ENCODE data around the gene RNF180. TPM values are rescaled to one million over a fixed set of nuclear protein-coding genes. Genes with fewer than 3 reads are reported as not detected.

The RNF180 gene
- total and polyA plus RNA-seq, 10 of the 15 experiments (the other 5 are each of a cell fraction or from before 2014, with no cell fraction given) = 0.16 to 1.2 (median 0.73) TPM

GRCh38 chr5:64417390-64417789 lies 251.7 kb downstream of the RNF180 start:
- FAIRE-seq (no peak), DNase-seq (ENCODE audit: low read depth, low spot score) (no peak), ATAC-seq (peak; percentile 30; the same call in 1 of the 3 replicates)
- intact Hi-C loops (cut with micrococcal nuclease; ENCODE audit: unreplicated experiment) = no loop called here
- TF ChIP-seq HSF1 (IDR thresholded peaks at IDR 0.05; ENCODE audit: low read depth, low read length) (no peak), STAT3 (IDR thresholded peaks at IDR 0.05; ENCODE audit: low read depth, low read length) (no peak), FOXK2 (IDR thresholded peaks at IDR 0.05) (no peak), TAF1 (IDR thresholded peaks at IDR 0.05; ENCODE audit: borderline replicate concordance, low read depth, low read length) (no peak), ELK1 (IDR thresholded peaks at IDR 0.05; ENCODE audit: low read depth, low read length) (no peak), EP300 (IDR thresholded peaks at IDR 0.05; ENCODE audit: borderline replicate concordance in 1 of 2, control insufficient read depth in 1 of 2, low read depth in 2 of 2, low read length in 2 of 2) (no peak)
- no peak overlapping the region for H3K27ac ChIP-seq (ENCODE audit: control insufficient read depth, insufficient read depth)
- 31% methylated on average over 4 of the region's 4 CpGs for WGBS (ENCODE audit: insufficient coverage, insufficient replicate concordance, low lambda C conversion rate, missing lambda C conversion rate)
- H2AFZ ChIP-seq (ENCODE audit: control insufficient read depth, low read depth, low read length) = no peak overlapping the region
- H3K4me2 ChIP-seq (ENCODE audit: control insufficient read depth, insufficient read depth) = no peak overlapping the region
- ChIA-PET POLR2A (no interaction called here), CTCF (no interaction called here), SMC1A (ENCODE audit: uncharacterized antibody, unreplicated experiment) (no interaction called here), RAD21 (ENCODE audit: unreplicated experiment) (no interaction called here)
- no peaks in the 10 kb centered on the region for H3K4me1 ChIP-seq (ENCODE audit: control insufficient read depth, insufficient read depth, low read length)
- H3K4me3 ChIP-seq = no peak overlapping the region
- no peak overlapping the region for H3K9ac ChIP-seq (ENCODE audit: control insufficient read depth, insufficient read depth, low read length)
- H3K79me2 ChIP-seq (ENCODE audit: control insufficient read depth, insufficient read depth, low read length) = no peaks in the 10 kb centered on the region
- no peaks in the 10 kb centered on the region for H3K9me3 ChIP-seq (replicated peaks; ENCODE audit: control insufficient read depth, insufficient read depth, low read length)
- in situ Hi-C loops (cut with MboI) = no loop called here
- no peaks in the 10 kb centered on the region for H3K36me3 ChIP-seq (ENCODE audit: control insufficient read depth in 2 of 2, insufficient read depth in 2 of 2, low read length in 1 of 2)
- H3K27me3 ChIP-seq (replicated peaks in 1 of 2; ENCODE audit: control insufficient read depth in 2 of 2, insufficient read depth in 2 of 2, low read length in 1 of 2) = no peaks in the 10 kb centered on the region
- no TSS peak for BruUV-seq (replicated peaks)
- no peaks in the 10 kb centered on the region for H4K20me1 ChIP-seq (ENCODE audit: control insufficient read depth, insufficient read depth)
